GM12878 (cell line): Measurements from ENCODE around the gene FEN1. TPM values are rescaled to one million over a fixed set of nuclear protein-coding genes. Genes with fewer than 3 reads are reported as not detected.
A peak's percentile ranks its signal among the peaks of the same experiment; 100 is the strongest.

Experiments used
- ATAC-seq: fragments of 200-7000 bp; cut with Tn5 transposase; 3 replicates; pipeline ENCODE4 v1.9.1; 2020; ENCODE audit warnings: mild to moderate bottlenecking, moderate library complexity
- BruUV-seq: library from RNA; stranded (reverse); fragments of 400-500 nt; replicated peaks from 2 replicates; lab custom pipeline; 2021; lab: Mats Ljungman, UMichigan
- CTCF ChIA-PET: fragments of 300-600 bp; sonication (Branson Sonifier 250); formaldehyde crosslinking; extraction: SDS; loops from one replicate; lab custom pipeline; 2021; ENCODE audit warnings: inconsistent platforms; lab: Yijun Ruan, JAX
- POLR2A ChIA-PET: fragments of 350-600 bp; formaldehyde crosslinking; extraction: SDS; loops from one replicate; lab custom pipeline; 2021; ENCODE audit warnings: inconsistent platforms; lab: Charles Lee
- RAD21 ChIA-PET: fragments of 300-600 bp; sonication (Branson Sonifier 250); formaldehyde crosslinking; loops from one replicate; lab custom pipeline; 2023; ENCODE audit warnings: antibody characterized with exemption; ENCODE audit not compliant: unreplicated experiment; lab: Charles Lee
- SMC1A ChIA-PET: fragments of 300-600 bp; sonication (Branson Sonifier 250); formaldehyde crosslinking; loops from one replicate; lab custom pipeline; 2023; ENCODE audit not compliant: unreplicated experiment, uncharacterized antibody; lab: Charles Lee
- DNase-seq: peaks from one replicate; pipeline ENCODE4 v3.0.0-alpha.2; 2011; ENCODE audit warnings: low read depth, low spot score
- FAIRE-seq: peaks from 3 replicates; lab custom pipeline; 2011; peaks lifted over from hg19 to GRCh38; lab: Jason Lieb, UNC
- H2AFZ ChIP-seq: 2 replicates; pipeline ENCODE4 v1.6.0; 2011; ENCODE audit warnings: low read depth, low read length, control low read depth; ENCODE audit not compliant: control insufficient read depth
- H3K27ac ChIP-seq: 2 replicates; pipeline ENCODE4 v1.5.1; 2011; ENCODE audit warnings: control low read depth; ENCODE audit not compliant: control insufficient read depth, insufficient read depth
- H3K27me3 ChIP-seq, 2 experiments: replicated peaks in 1 of 2; 2 replicates each; pipeline versions ENCODE4 v1.6.0 to v1.6.1; 2011; ENCODE audit warnings: low read length in 1 of 2; ENCODE audit not compliant: control insufficient read depth in 2 of 2, insufficient read depth in 2 of 2
- H3K36me3 ChIP-seq, 2 experiments: 2 replicates each; pipeline ENCODE4 v1.5.1; 2011; ENCODE audit warnings: low read length in 1 of 2; ENCODE audit not compliant: control insufficient read depth in 2 of 2, insufficient read depth in 2 of 2
- H3K4me1 ChIP-seq: 2 replicates; pipeline ENCODE4 v1.6.1; 2011; ENCODE audit warnings: mild to moderate bottlenecking, low read length, moderate library complexity, mixed read lengths; ENCODE audit not compliant: control insufficient read depth, insufficient read depth
- H3K4me2 ChIP-seq: 2 replicates; pipeline ENCODE4 v1.6.0; 2011; ENCODE audit warnings: control low read depth; ENCODE audit not compliant: control insufficient read depth, insufficient read depth
- H3K4me3 ChIP-seq: fragments of 200-600 bp; sonication (generic); 2 replicates; pipeline ENCODE4 v1.5.1; 2016
- H3K79me2 ChIP-seq: 2 replicates; pipeline ENCODE4 v1.6.0; 2011; ENCODE audit warnings: low read length; ENCODE audit not compliant: control insufficient read depth, insufficient read depth
- H3K9ac ChIP-seq: 2 replicates; pipeline ENCODE4 v1.8.0; 2011; ENCODE audit warnings: low read length, control low read depth, mixed read lengths; ENCODE audit not compliant: control insufficient read depth, insufficient read depth
- H3K9me3 ChIP-seq: replicated peaks from 3 replicates; pipeline ENCODE4 v1.5.1; 2011; ENCODE audit warnings: mild to moderate bottlenecking, low read length; ENCODE audit not compliant: control insufficient read depth, insufficient read depth
- H4K20me1 ChIP-seq: 2 replicates; pipeline ENCODE4 v1.6.0; 2011; ENCODE audit not compliant: control insufficient read depth, insufficient read depth
- BMI1 ChIP-seq: fragments of 450-650 bp; IDR thresholded peaks from 2 replicates; pipeline ENCODE4 v1.6.1; 2016; ENCODE audit warnings: mild to moderate bottlenecking, moderate library complexity, borderline replicate concordance
- FOXM1 ChIP-seq: IDR thresholded peaks from 2 replicates; pipeline ENCODE4 v1.6.1; 2012; ENCODE audit warnings: low read depth, mild to moderate bottlenecking, inconsistent platforms, low read length, moderate library complexity
- NR2F1 ChIP-seq: fragments of 450-650 bp; conservative IDR thresholded peaks from 2 replicates; pipeline ENCODE4 v1.6.1; 2017; ENCODE audit warnings: mild to moderate bottlenecking
- NRF1 ChIP-seq: conservative IDR thresholded peaks from 2 replicates; pipeline ENCODE4 v1.6.1; 2011; ENCODE audit warnings: mild to moderate bottlenecking, low read depth, low read length, improper control_type of control experiment
- POLR2A ChIP-seq: IDR thresholded peaks from 2 replicates; pipeline ENCODE4 v1.6.1; 2011; ENCODE audit warnings: low read depth, mild to moderate bottlenecking, low read length
- SIX5 ChIP-seq: IDR thresholded peaks from 2 replicates; pipeline ENCODE4 v1.6.1; 2011; ENCODE audit warnings: mild to moderate bottlenecking, low read depth, low read length, moderate library complexity; ENCODE audit not compliant: severe bottlenecking
- STAT3 ChIP-seq: IDR thresholded peaks from 2 replicates; pipeline ENCODE4 v1.6.1; 2011; ENCODE audit warnings: low read depth, low read length, improper control_type of control experiment
- WGBS: methylation state at CpG from one replicate; pipeline ENCODE4 v1.1.6; 2016; ENCODE audit warnings: low lambda C conversion rate; ENCODE audit not compliant: insufficient replicate concordance, insufficient coverage; ENCODE audit errors: missing lambda C conversion rate; 5-methylcytosine and 5-hydroxymethylcytosine counted together
- in situ Hi-C: fragments of 300-500 bp; cut with MboI; formaldehyde crosslinking; loops from 9 replicates; pipeline ENCODE4 v1.14.3; 2018; ENCODE audit warnings: mixed read lengths
- intact Hi-C: fragments of 100-400 bp; cut with micrococcal nuclease; formaldehyde crosslinking; loops from one replicate; pipeline ENCODE4 v1.14.2; 2022; ENCODE audit not compliant: unreplicated experiment
- polyA plus RNA-seq, 11 experiments: library from polyadenylated mRNA; depleted of rRNA in 4 of 11; unstranded in 6 of 11; stranded (reverse) in 5 of 11; fragments of >200 nt; fragmentation: Nextera tagmentation in 4 of 11; fragmentation: Illumina TruSeq in 1 of 11; extraction: Ambion mirVana in 4 of 11; extraction: Trizol in 1 of 11; gene quantifications; 1 replicate in 1 of 11; 2 replicates in 10 of 11; pipeline versions ENCODE4 v1.2.1 to v1.2.3, GENCODE V29; 2011 to 2016; ENCODE audit warnings: inconsistent platforms in 2 of 11, missing spikeins in 2 of 11, low read depth in 1 of 11
- total RNA-seq, 4 experiments: library from RNA; depleted of rRNA in 3 of 4; stranded (reverse); fragments of >200 nt in 3 of 4; fragmentation: Illumina TruSeq in 1 of 4; extraction: Trizol in 1 of 4; gene quantifications; 2 replicates each; pipeline versions ENCODE4 v1.2.1 to v1.2.3, GENCODE V29; 2013 to 2021
- TF ChIP-seq, protein P1 (sequence below): IDR thresholded peaks from 2 replicates; pipeline ENCODE4 v1.6.1; 2012; ENCODE audit warnings: mild to moderate bottlenecking, low read depth, low read length
- TF ChIP-seq, protein P2 (sequence below): fragments of 450-650 bp; IDR thresholded peaks from 2 replicates; pipeline ENCODE4 v1.6.1; 2017; ENCODE audit warnings: antibody characterized with exemption, mild to moderate bottlenecking, moderate library complexity

FEN1 gene
- total and polyA plus RNA-seq, 10 of the 15 experiments (the other 5 are each of a cell fraction or from before 2014, with no cell fraction given), result 54.8 to 282 (median 125) TPM

DNA sequence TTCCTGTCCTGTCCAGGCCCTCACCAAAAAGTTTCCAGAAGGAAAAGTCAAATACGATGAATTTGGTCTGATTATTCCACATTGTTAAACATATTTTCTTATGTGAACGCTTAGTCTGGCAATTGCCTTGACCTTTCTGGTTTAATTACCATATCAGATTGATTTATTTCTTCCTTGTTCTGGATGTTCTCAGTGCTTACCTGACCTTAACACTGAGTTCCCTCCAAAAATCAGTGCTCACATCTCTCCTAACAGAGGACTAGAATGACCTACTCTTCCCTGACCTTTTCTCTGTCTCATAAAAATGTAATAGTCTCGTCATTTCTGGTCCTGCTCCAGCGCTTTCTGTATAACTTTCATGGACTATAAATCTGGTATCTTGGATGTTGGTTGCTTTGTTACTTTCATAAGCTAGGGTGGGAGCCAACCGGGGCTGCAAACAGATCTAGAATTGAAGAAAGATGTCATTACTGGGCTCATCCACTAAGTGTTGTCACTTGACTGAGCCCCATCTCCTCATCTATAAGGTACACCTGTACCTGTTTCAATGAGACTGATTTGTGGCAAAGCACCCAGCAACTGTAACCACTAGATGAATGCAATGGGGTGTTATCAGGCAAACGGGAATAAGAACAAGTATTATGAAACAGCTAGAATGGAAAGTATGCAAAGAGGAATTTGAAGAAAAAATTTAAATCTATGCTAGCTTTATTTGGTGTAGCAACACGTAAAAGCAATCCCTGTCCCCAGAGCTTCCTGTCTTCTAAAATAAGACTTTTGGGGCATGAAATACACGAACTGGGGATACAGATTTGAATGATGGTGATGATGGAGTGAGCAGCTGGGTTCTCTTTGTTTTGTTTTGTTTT lies 37.8 kb downstream of the FEN1 start:
- peak overlapping the region; percentile 95 for H3K9ac ChIP-seq

DNA sequence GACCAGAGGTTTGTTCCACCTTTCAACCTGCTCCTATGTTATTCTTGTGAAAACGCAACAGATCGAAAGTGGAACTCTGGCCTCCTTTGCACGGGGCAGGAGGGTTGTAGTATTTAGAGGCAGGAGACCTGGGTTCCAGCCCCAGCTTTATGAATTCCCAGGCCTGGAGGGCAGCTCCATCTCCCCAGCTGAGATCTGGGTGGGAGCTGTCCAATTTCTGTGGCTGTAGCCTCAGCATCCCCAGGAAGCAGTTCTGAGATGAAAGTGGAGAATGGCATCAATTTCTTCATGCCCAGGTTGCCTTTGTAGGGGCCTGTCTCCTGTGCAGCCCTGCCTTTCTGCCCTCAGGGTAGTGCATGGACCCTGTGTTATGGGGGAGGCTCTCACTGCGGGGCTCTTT lies 39.5 kb downstream of the FEN1 start:
- Histone ChIP-seq H3K27me3 (no peaks in the 10 kb centered on the region), H3K4me2 (peak overlapping the region; percentile 82), H3K4me3 (peak overlapping the region; percentile 100), H4K20me1 (no peaks in the 10 kb centered on the region), H3K79me2 (peaks cover 90% of the 10 kb centered on the region), H2AFZ (no peak overlapping the region), H3K9me3 (no peaks in the 10 kb centered on the region), H3K9ac (peak overlapping the region; percentile 16; the same call in 1 of the 2 replicates), H3K4me1 (peaks cover 36% of the 10 kb centered on the region), H3K27ac (peak overlapping the region; percentile 31; the same call in 1 of the 2 replicates), H3K36me3 (peaks cover 0 to 9% of the 10 kb centered on the region in 2 experiments; a peak in 2 of 4 replicates)
- ATAC-seq (no peak), FAIRE-seq (no peak), DNase-seq (no peak)
- ChIA-PET SMC1A (interaction anchor here (2.0 to 6.2 kb wide), 3 partner anchors 16 to 38 kb away, joined by 9 to 67 read pairs (median 28); partner anchors contain the start of gene FADS1), CTCF (interaction anchor here (0.6 to 2.0 kb wide), 6 partner anchors 14 to 278 kb away, joined by 3 to 6 read pairs (median 4); partner anchors contain the start of gene FTH1), POLR2A (interaction anchor here (0.6 to 6.9 kb wide), 4 partner anchors 14 to 254 kb away, joined by 3 to 167 read pairs (median 12); partner anchors contain the start of gene FADS1), RAD21 (interaction anchor here (0.9 to 6.9 kb wide), 2 partner anchors 17 to 35 kb away, joined by 3 to 48 read pairs; no protein-coding TSS in a partner anchor)
- BruUV-seq, result no TSS peak
- 70% methylated on average over 4 of the region's 4 CpGs for WGBS
- in situ Hi-C loops (no loop called here), intact Hi-C loops (no loop called here)
- TF ChIP-seq STAT3, result no peak
- TF ChIP-seq NRF1, result no peak
- TF ChIP-seq, protein P1, sequence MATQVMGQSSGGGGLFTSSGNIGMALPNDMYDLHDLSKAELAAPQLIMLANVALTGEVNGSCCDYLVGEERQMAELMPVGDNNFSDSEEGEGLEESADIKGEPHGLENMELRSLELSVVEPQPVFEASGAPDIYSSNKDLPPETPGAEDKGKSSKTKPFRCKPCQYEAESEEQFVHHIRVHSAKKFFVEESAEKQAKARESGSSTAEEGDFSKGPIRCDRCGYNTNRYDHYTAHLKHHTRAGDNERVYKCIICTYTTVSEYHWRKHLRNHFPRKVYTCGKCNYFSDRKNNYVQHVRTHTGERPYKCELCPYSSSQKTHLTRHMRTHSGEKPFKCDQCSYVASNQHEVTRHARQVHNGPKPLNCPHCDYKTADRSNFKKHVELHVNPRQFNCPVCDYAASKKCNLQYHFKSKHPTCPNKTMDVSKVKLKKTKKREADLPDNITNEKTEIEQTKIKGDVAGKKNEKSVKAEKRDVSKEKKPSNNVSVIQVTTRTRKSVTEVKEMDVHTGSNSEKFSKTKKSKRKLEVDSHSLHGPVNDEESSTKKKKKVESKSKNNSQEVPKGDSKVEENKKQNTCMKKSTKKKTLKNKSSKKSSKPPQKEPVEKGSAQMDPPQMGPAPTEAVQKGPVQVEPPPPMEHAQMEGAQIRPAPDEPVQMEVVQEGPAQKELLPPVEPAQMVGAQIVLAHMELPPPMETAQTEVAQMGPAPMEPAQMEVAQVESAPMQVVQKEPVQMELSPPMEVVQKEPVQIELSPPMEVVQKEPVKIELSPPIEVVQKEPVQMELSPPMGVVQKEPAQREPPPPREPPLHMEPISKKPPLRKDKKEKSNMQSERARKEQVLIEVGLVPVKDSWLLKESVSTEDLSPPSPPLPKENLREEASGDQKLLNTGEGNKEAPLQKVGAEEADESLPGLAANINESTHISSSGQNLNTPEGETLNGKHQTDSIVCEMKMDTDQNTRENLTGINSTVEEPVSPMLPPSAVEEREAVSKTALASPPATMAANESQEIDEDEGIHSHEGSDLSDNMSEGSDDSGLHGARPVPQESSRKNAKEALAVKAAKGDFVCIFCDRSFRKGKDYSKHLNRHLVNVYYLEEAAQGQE, result peak; percentile 59; the same call in 1 of the 2 replicates
- TF ChIP-seq POLR2A, result no peak
- TF ChIP-seq, protein P2, sequence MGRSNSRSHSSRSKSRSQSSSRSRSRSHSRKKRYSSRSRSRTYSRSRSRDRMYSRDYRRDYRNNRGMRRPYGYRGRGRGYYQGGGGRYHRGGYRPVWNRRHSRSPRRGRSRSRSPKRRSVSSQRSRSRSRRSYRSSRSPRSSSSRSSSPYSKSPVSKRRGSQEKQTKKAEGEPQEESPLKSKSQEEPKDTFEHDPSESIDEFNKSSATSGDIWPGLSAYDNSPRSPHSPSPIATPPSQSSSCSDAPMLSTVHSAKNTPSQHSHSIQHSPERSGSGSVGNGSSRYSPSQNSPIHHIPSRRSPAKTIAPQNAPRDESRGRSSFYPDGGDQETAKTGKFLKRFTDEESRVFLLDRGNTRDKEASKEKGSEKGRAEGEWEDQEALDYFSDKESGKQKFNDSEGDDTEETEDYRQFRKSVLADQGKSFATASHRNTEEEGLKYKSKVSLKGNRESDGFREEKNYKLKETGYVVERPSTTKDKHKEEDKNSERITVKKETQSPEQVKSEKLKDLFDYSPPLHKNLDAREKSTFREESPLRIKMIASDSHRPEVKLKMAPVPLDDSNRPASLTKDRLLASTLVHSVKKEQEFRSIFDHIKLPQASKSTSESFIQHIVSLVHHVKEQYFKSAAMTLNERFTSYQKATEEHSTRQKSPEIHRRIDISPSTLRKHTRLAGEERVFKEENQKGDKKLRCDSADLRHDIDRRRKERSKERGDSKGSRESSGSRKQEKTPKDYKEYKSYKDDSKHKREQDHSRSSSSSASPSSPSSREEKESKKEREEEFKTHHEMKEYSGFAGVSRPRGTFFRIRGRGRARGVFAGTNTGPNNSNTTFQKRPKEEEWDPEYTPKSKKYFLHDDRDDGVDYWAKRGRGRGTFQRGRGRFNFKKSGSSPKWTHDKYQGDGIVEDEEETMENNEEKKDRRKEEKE, result no peak

More for the DNA sequence above, 37.8 kb downstream of the FEN1 start:
- no peaks in the 10 kb centered on the region for H4K20me1 ChIP-seq
- peaks cover 0 to 9% of the 10 kb centered on the region in 2 experiments; a peak in 1 of 4 replicates for H3K36me3 ChIP-seq
- H3K79me2 ChIP-seq, result peaks cover 82% of the 10 kb centered on the region
- FAIRE-seq (peak; percentile 64), ATAC-seq (no peak), DNase-seq (no peak)
- intact Hi-C loops (no loop called here), in situ Hi-C loops (no loop called here)
- H3K4me3 ChIP-seq, result peak overlapping the region; percentile 100
- ChIA-PET SMC1A (interaction anchor here (0.7 to 6.2 kb wide), 7 partner anchors 10 to 139 kb away, joined by 3 to 67 read pairs (median 9); partner anchors contain the start of gene FADS1), CTCF (interaction anchor here (0.7 to 9.7 kb wide), 8 partner anchors 11 to 251 kb away, joined by 3 to 75 read pairs (median 4); partner anchors contain the start of gene FADS1), POLR2A (interaction anchor here (0.6 to 6.9 kb wide), 6 partner anchors 12 to 815 kb away, joined by 3 to 167 read pairs (median 13); partner anchors contain the start of genes FADS1 and FEN1), RAD21 (interaction anchor here (0.7 to 6.9 kb wide), 4 partner anchors 14 to 252 kb away, joined by 3 to 51 read pairs (median 26); partner anchors contain the start of gene FADS1)
- WGBS, result 10% methylated on average over 8 of the region's 8 CpGs
- peak overlapping the region; percentile 95 for H3K27ac ChIP-seq
- H3K27me3 ChIP-seq, result no peaks in the 10 kb centered on the region
- H3K4me1 ChIP-seq, result peaks cover 38% of the 10 kb centered on the region
- H2AFZ ChIP-seq, result no peak overlapping the region
- no peaks in the 10 kb centered on the region for H3K9me3 ChIP-seq
- peak overlapping the region; percentile 82 for H3K4me2 ChIP-seq
- TF ChIP-seq FOXM1 (no peak), SIX5 (no peak), BMI1 (no peak), NR2F1 (no peak)
- TF ChIP-seq, all 136 proteins: peak for 0
- BruUV-seq, result TSS peak; percentile 56
